Fibroblast of villous mesenchyme (primary cell): ENCODE results near the gene DNAAF6. TPM values are rescaled to one million over a fixed set of nuclear protein-coding genes. Genes with fewer than 3 reads are reported as not detected.

Experiments used
- DNase-seq: peaks from one replicate; pipeline ENCODE4 v3.0.0-alpha.2; 2010; ENCODE audit warnings: low read depth
- H3K4me3 ChIP-seq: 2 replicates; pipeline ENCODE4 v1.5.1; 2011; ENCODE audit warnings: low read depth, mild to moderate bottlenecking, low read length
- total RNA-seq: library from RNA; depleted of rRNA; stranded (reverse); fragments of >200 nt; gene quantifications from 2 replicates; pipeline ENCODE4 v1.2.3, GENCODE V29; 2012
- TF ChIP-seq, protein P1 (sequence below): IDR thresholded peaks from 2 replicates; pipeline ENCODE4 v1.5.1; 2012; ENCODE audit warnings: low read depth, mild to moderate bottlenecking, low read length; ENCODE audit not compliant: insufficient read depth

The DNAAF6 gene
- total RNA-seq, 1 donor = not detected

GRCh38 chrX:107213477-107213876, 7.1 kb downstream of the DNAAF6 start:
- H3K4me3 ChIP-seq = no peak overlapping the region
- TF ChIP-seq, protein P1, sequence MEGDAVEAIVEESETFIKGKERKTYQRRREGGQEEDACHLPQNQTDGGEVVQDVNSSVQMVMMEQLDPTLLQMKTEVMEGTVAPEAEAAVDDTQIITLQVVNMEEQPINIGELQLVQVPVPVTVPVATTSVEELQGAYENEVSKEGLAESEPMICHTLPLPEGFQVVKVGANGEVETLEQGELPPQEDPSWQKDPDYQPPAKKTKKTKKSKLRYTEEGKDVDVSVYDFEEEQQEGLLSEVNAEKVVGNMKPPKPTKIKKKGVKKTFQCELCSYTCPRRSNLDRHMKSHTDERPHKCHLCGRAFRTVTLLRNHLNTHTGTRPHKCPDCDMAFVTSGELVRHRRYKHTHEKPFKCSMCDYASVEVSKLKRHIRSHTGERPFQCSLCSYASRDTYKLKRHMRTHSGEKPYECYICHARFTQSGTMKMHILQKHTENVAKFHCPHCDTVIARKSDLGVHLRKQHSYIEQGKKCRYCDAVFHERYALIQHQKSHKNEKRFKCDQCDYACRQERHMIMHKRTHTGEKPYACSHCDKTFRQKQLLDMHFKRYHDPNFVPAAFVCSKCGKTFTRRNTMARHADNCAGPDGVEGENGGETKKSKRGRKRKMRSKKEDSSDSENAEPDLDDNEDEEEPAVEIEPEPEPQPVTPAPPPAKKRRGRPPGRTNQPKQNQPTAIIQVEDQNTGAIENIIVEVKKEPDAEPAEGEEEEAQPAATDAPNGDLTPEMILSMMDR = no peak
- DNase-seq = no peak

DNA sequence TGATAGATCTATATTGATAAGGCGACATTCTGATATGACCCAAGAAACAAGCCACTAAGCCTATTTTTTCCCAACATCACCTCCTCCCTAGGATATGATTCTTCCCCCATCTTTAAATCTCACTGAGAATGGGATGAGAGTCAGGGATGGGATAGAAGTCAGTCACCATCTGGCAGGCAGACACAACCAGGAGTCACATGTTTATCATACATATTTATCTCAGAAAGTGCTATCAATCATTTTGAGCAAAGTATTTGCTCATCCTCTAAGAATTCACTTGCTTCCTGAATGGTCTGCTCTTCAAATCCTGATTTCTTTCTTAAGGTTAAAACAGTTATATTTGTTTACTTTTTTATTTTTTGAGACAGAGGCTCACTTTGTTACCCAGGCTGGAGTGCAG, 20.3 kb downstream of the DNAAF6 start:
- no peak for DNase-seq
- H3K4me3 ChIP-seq = no peak overlapping the region
- TF ChIP-seq, protein P1 = no peak

DNA sequence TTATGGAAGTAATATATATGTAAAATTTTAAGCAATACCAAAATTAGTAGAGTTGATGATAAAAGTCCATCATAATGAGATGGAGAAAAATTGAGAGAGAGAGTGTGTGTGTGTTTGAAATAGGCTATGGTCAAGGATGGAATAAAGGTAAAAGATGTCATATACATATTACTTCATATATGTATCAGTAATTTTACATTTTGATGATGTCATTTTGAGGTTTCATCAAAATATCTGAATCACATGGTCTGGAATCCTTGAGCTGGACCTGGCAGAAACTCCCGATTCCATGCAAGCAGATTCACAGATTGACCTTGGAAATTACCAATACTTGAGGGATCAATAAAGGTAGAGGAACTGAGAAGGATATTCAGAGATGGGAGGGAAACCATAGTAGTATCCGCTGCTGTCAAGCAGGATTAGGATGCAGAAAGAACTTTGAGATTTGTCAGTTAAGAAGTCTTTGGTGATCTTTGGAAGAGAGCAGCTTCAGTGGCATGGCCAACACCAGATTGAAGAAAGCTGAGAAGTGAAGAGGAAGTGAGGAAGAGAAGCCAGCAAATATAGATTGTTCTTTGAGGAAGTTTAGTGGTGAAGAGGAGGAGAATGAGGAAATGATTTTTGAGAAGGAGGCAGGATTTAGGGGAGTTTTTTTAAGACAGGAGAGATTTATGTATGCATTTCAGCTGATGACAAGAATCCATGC, 21.5 kb downstream of the DNAAF6 start:
- DNase-seq = no peak
- no peak overlapping the region for H3K4me3 ChIP-seq

GRCh38 chrX:107228486-107228819, 22.0 kb downstream of the DNAAF6 start:
- TF ChIP-seq, protein P1 = no peak
- H3K4me3 ChIP-seq = no peak overlapping the region

More for the DNA sequence above, 21.5 kb downstream of the DNAAF6 start:
- TF ChIP-seq, protein P1 = no peak

DNA sequence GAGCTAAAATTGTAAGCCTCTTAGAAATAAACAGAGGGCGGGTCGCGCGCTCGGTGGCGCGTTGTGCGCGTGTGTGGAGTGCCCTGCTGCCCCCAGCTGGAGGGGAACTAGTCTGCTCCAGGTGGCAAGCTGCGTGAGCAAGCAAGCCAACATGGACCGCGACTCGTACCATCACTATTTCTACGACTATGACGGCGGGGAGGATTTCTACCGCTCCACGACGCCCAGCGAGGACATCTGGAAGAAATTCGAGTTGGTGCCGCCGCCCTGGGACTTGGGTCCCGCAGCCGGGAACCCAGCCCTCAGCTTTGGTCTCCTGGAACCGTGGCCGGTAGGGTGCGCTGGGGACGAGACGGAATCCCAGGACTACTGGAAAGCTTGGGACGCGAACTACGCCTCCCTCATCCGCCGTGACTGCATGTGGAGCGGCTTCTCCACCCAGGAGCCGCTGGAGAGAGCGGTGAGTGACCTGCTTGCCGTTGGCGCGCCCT, 66.1 kb downstream of the DNAAF6 start:
- no peak for DNase-seq
- H3K4me3 ChIP-seq = no peak overlapping the region
- TF ChIP-seq, protein P1 = no peak

More at GRCh38 chrX:107228486-107228819, 22.0 kb downstream of the DNAAF6 start:
- DNase-seq = no peak

GRCh38 chrX:107273795-107274194, 67.4 kb downstream of the DNAAF6 start:
- DNase-seq = no peak
- no peak overlapping the region for H3K4me3 ChIP-seq
- TF ChIP-seq, protein P1 = no peak

DNA sequence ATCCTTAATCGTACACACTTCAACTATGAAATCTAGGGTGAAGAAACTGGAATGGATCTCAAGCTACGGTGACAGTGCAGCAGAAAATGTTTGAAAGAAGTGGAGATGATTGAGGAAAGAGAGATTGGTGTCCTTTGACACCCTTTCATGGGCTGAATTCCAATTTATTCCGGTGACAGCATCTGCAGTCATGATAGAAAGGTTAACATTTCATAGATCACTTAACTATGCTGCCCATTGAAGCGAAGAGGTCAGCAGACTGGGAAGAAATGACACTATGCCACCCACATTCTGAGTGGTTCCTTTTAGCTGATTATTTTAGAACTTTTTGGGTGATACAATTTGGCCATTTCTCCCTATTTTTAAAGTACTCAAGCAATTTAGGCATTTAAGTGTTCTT, 82.3 kb downstream of the DNAAF6 start:
- no peak for DNase-seq
- TF ChIP-seq, protein P1 = no peak

More for the DNA sequence above, 82.3 kb downstream of the DNAAF6 start:
- H3K4me3 ChIP-seq = no peak overlapping the region
